ENCODE data around the gene PDE7B. TPM values are rescaled to one million over a fixed set of nuclear protein-coding genes. Genes with fewer than 3 reads are reported as not detected.

PDE7B gene
- total RNA-seq, 2 donors from 2014 or later: 9.0 to 11.2 TPM

DNA sequence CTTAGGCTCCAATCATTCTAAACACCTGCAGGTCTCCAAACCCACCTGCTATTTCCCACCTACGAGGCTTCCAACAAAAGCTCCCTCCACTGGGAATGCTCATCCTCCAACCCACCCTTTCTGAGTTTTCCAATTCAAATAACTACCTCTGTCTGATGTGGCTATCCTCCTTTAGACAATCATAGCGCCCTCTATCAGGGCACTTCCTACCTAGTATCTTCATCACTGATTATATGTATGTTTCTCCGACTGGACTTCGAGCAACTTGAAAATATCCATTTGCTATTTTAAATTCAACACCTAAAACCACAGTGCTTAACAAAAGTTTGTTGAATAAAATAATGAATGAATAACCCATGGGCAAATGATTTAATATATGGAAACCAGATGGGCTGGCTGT is 357.3 kb downstream of the PDE7B start:
- H3K9me3 ChIP-seq: no peaks in the 10 kb centered on the region
- TF ChIP-seq, protein P1, sequence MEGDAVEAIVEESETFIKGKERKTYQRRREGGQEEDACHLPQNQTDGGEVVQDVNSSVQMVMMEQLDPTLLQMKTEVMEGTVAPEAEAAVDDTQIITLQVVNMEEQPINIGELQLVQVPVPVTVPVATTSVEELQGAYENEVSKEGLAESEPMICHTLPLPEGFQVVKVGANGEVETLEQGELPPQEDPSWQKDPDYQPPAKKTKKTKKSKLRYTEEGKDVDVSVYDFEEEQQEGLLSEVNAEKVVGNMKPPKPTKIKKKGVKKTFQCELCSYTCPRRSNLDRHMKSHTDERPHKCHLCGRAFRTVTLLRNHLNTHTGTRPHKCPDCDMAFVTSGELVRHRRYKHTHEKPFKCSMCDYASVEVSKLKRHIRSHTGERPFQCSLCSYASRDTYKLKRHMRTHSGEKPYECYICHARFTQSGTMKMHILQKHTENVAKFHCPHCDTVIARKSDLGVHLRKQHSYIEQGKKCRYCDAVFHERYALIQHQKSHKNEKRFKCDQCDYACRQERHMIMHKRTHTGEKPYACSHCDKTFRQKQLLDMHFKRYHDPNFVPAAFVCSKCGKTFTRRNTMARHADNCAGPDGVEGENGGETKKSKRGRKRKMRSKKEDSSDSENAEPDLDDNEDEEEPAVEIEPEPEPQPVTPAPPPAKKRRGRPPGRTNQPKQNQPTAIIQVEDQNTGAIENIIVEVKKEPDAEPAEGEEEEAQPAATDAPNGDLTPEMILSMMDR (IDR thresholded peaks at IDR 0.05): no peak
- no peaks in the 10 kb centered on the region for H3K4me1 ChIP-seq
- H3K36me3 ChIP-seq: no peaks in the 10 kb centered on the region
- no peak for DNase-seq (ENCODE audit: low spot score)
- no peak overlapping the region for H3K4me3 ChIP-seq
- no peaks in the 10 kb centered on the region for H3K27me3 ChIP-seq
- H3K27ac ChIP-seq: no peak overlapping the region

DNA sequence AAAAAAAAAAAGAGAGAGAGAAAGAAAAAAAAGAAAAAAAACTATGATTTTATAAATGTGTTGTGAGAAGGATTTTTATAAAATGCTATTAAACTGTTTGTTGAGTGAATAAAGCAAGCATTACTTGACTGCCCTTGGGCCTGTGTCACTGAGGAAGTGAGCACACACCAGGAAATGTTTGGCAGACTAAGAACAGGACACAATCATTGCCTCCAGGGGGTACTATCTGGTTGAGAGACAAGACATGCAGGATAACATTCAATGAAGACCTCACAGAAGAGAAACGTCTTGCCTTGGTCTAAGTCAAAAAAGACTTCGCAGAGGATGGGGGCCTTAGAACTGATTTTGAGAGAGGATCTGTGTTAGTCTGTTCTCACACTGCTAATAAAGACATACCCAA is 358.0 kb downstream of the PDE7B start:
- Histone ChIP-seq H3K9me3 (no peaks in the 10 kb centered on the region), H3K27ac (no peak overlapping the region), H3K4me1 (no peaks in the 10 kb centered on the region), H3K27me3 (no peaks in the 10 kb centered on the region), H3K4me3 (no peak overlapping the region), H3K36me3 (no peaks in the 10 kb centered on the region)
- TF ChIP-seq, protein P1 (IDR thresholded peaks at IDR 0.05): no peak
- DNase-seq (ENCODE audit: low spot score): no peak

DNA sequence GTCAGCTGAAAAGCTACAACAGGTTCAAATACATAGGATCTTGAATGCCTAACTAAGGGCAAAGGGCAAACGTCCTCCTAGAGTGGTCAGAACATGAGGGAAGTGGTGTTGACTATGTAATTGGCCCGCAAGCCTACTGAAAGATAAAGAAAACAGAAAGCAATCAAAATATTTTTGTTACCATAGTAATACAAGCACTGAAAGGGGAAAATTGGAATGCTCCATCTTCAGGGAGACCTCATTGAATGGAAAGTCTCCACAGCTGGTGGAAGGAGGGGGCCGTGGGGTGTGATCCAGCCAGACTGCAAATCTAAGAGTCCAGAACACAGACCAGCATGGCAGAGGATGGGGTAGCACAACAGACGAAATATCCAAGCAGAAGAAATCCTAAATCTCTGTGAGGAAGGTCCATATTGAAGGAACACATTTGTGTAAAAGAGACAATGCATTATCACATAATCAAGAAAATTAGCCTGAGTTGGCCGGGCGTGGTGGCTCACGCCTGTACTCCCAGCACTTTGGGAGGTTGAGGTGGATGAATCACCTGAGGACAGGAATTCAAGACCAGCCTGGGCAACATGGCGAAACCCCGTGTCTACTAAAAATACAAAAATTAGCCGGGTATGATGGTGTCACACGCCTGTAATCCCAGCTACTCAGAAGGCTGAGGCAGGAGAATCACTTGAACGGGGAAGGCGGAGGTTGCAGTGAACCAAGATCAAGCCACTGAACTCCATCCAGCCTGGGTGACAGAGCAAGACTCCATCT is 359.1 kb downstream of the PDE7B start:
- Histone ChIP-seq H3K4me3 (no peak overlapping the region), H3K4me1 (no peaks in the 10 kb centered on the region), H3K27ac (no peak overlapping the region), H3K36me3 (no peaks in the 10 kb centered on the region), H3K9me3 (no peaks in the 10 kb centered on the region), H3K27me3 (no peaks in the 10 kb centered on the region)
- TF ChIP-seq, protein P1 (IDR thresholded peaks at IDR 0.05): no peak
- DNase-seq (ENCODE audit: low spot score): no peak

DNA sequence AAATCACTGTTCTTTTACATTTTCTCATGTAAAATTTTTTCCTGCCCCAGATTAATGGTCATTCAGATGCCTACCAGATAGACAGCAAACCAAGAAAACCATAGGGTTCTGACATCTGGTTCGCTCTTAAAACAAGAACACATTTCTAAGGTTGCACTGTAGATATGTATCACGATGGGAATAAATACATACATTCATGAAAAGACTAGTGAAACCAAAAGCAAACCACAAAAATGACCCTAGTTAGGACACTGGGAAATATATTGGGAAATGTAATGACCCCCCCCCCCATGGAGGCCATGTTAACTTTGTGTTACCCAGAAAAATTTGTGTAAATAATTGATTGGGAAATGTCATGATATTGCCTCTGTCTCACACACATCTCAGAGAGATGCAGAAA is 361.1 kb downstream of the PDE7B start:
- TF ChIP-seq, protein P1 (IDR thresholded peaks at IDR 0.05): no peak
- no peaks in the 10 kb centered on the region for H3K9me3 ChIP-seq
- H3K27me3 ChIP-seq: no peaks in the 10 kb centered on the region

DNA sequence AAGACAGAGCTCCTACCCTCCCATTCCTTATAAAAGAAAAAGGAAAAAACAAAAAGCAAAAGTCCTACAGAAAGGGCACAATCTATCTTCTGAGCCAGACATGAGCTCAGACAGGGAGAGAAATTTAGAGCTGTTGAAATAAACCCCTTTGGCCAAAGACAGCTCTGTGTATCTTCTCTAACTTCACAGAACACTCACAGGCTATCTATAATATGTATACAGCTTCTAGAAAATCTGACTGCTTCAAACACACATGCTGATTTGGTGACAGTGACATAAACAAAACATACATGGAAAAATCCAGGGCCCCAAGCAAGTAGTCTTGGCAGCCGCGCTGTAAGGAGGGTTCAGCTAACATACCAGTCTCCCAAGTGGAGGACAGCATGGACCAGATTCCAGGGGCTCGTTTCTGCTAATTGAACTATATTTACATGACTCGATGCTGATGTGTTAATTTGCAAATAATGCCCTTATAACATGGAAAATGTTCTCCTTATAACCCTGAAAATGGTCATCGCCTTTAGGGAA is 361.6 kb downstream of the PDE7B start:
- TF ChIP-seq, protein P1 (IDR thresholded peaks at IDR 0.05): no peak
- no peaks in the 10 kb centered on the region for H3K36me3 ChIP-seq
- no peaks in the 10 kb centered on the region for H3K27me3 ChIP-seq
- H3K27ac ChIP-seq: no peak overlapping the region
- H3K4me3 ChIP-seq: no peak overlapping the region
- H3K4me1 ChIP-seq: no peaks in the 10 kb centered on the region
- no peaks in the 10 kb centered on the region for H3K9me3 ChIP-seq
- no peak for DNase-seq (ENCODE audit: low spot score)

More for the DNA sequence above, 361.1 kb downstream of the PDE7B start:
- no peaks in the 10 kb centered on the region for H3K36me3 ChIP-seq
- no peaks in the 10 kb centered on the region for H3K4me1 ChIP-seq
- H3K4me3 ChIP-seq: no peak overlapping the region
- DNase-seq (ENCODE audit: low spot score): no peak
- no peak overlapping the region for H3K27ac ChIP-seq

Measured in right atrium auricular region (tissue), 2 donors.